ENCODE measurements around the gene RGS16. TPM values are rescaled to one million over a fixed set of nuclear protein-coding genes. Genes with fewer than 3 reads are reported as not detected.

The RGS16 gene
- total and polyA plus RNA-seq, 9 of the 15 experiments (the other 6 are each of a cell fraction or from before 2014, with no cell fraction given), result 0.07 to 0.55 (median 0.36) TPM

DNA sequence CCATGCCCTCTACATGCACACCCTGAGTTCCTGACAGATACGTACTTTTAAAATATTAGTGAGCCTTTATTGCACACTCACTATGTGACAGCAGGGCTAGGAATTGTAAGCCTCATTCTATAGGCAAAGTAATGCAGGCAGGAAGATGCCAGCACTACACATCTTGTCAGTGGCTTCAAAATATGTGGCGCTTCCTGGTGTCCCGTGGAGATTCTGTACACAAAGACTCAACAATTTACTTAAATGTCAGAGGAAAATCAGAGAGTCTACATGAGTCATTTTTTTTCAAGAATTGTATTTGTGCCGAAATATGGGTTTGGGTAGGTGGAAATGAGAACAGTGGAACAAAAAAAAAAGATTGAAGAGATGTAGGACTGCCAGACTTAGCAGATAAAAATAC is 42.7 kb downstream of the RGS16 start (continued):
- TF ChIP-seq, protein P1, sequence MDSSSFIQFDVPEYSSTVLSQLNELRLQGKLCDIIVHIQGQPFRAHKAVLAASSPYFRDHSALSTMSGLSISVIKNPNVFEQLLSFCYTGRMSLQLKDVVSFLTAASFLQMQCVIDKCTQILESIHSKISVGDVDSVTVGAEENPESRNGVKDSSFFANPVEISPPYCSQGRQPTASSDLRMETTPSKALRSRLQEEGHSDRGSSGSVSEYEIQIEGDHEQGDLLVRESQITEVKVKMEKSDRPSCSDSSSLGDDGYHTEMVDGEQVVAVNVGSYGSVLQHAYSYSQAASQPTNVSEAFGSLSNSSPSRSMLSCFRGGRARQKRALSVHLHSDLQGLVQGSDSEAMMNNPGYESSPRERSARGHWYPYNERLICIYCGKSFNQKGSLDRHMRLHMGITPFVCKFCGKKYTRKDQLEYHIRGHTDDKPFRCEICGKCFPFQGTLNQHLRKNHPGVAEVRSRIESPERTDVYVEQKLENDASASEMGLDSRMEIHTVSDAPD (CRISPR knock-in tag; IDR thresholded peaks at IDR 0.05), result no peak
- TF ChIP-seq KLF6 (CRISPR knock-in tag; IDR thresholded peaks at IDR 0.05; ENCODE audit: borderline replicate concordance) (no peak), ZNF124 (CRISPR knock-in tag; IDR thresholded peaks at IDR 0.05) (no peak), ZBED1 (IDR thresholded peaks at IDR 0.05) (no peak)

DNA sequence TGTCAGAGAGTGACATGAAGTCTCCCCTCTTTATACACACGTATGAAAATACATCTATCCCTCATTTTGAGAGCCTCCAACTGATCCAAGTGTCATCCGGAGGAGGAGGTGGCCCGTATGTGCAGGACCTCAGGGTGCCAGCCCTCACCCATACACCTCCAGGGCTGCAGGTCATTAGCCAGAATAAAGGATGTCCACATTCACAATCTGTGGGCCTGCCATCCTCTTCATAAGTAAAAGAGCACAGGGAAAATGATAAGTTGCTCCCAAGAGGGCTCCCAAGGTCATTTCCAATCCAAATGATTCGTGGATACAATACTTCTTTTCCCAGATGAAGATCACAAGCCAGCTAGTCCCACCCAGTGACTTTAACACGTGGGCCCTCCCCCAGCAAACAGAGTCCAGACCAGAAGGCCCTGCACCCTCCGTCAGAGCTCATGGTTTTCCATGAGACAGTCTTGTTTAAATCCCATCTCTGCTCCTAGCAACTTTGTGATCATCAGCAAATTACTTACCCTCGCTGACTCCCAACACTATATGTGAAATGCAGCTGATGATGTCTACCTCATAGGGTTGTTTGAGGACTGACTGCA is 43.7 kb downstream of the RGS16 start:
- H3K9ac ChIP-seq (ENCODE audit: insufficient read depth in 1 of 2, low read depth in 2 of 2, low read length in 2 of 2), result no peak overlapping the region
- no peaks in the 10 kb centered on the region for H3K9me1 ChIP-seq (ENCODE audit: control insufficient read depth, insufficient read depth, low read length)
- no peak overlapping the region for H2AFZ ChIP-seq (ENCODE audit: low read depth, low read length)
- H3K36me3 ChIP-seq (ENCODE audit: control insufficient read depth, insufficient read depth, low read length), result no peaks in the 10 kb centered on the region
- no peak for DNase-seq (ENCODE audit: extremely low read depth in 1 of 4, low spot score in 3 of 4)
- ChIA-PET CTCF (ENCODE audit: low intra/inter-chr PET ratio) (no interaction called here), POLR2A (interaction anchor here (0.7 kb wide), 1 partner anchor 25 kb away, joined by 3 read pairs; no protein-coding TSS in a partner anchor)
- H3K4me2 ChIP-seq (ENCODE audit: insufficient read depth, low read length), result no peak overlapping the region
- H4K20me1 ChIP-seq (replicated peaks; ENCODE audit: control insufficient read depth, insufficient read depth, low read length), result no peaks in the 10 kb centered on the region
- no peaks in the 10 kb centered on the region for H3K4me1 ChIP-seq (replicated peaks in 1 of 2; ENCODE audit: control insufficient read depth in 2 of 2, insufficient read depth in 2 of 2, low read length in 2 of 2)
- intact Hi-C loops (cut with micrococcal nuclease) (no loop called here), in situ Hi-C loops (cut with MboI) (no loop called here)
- H3K27me3 ChIP-seq (ENCODE audit: control insufficient read depth in 2 of 2, insufficient read depth in 2 of 2, low read length in 2 of 2), result peaks cover 9 to 27% of the 10 kb centered on the region in 2 experiments
- H3K9me3 ChIP-seq (replicated peaks; ENCODE audit: control insufficient read depth, insufficient read depth, low read depth, low read length), result no peaks in the 10 kb centered on the region
- WGBS (ENCODE audit: insufficient coverage, low coverage, missing lambda C conversion rate), result 0% methylated on average over 7 of the region's 7 CpGs
- BruUV-seq (replicated peaks), result no TSS peak
- TF ChIP-seq CREB1 (IDR thresholded peaks at IDR 0.05) (no peak), CREB1 (CRISPR knock-in tag; IDR thresholded peaks at IDR 0.05) (no peak), NCOA1 (IDR thresholded peaks at IDR 0.05; ENCODE audit: low read depth) (no peak), NR4A1 (CRISPR knock-in tag; IDR thresholded peaks at IDR 0.05) (no peak), NR4A1 (tag; IDR thresholded peaks at IDR 0.05) (no peak), ADNP (tag; IDR thresholded peaks at IDR 0.05) (no peak)
- TF ChIP-seq, protein P2, sequence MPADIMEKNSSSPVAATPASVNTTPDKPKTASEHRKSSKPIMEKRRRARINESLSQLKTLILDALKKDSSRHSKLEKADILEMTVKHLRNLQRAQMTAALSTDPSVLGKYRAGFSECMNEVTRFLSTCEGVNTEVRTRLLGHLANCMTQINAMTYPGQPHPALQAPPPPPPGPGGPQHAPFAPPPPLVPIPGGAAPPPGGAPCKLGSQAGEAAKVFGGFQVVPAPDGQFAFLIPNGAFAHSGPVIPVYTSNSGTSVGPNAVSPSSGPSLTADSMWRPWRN (IDR thresholded peaks at IDR 0.05; ENCODE audit: low read depth), result no peak
- H3K4me3 ChIP-seq, result no peak overlapping the region
- no peaks in the 10 kb centered on the region for H3K79me2 ChIP-seq (ENCODE audit: control insufficient read depth, insufficient read depth, low read length)
- no peak for ATAC-seq
- FAIRE-seq, result no peak
- no peak overlapping the region for H3K27ac ChIP-seq (ENCODE audit: extremely low read depth, low read depth, low read length)

All from K562 (cell line).